ENCODE data around the gene ETS1.
A peak's percentile ranks its signal among the peaks of the same experiment; 100 is the strongest.

The ETS1 gene

GRCh38 chr11:128417607-128418324 lies 169.6 kb downstream of the ETS1 start:
- Histone ChIP-seq H3K36me3 (no peaks in the 10 kb centered on the region), H3K4me3 (no peak overlapping the region), H3K27ac (no peak overlapping the region), H3K27me3 (no peaks in the 10 kb centered on the region), H3K4me1 (peaks cover 5 to 32% (median 9%) of the 10 kb centered on the region in 10 experiments), H3K4me2 (peak overlapping the region in 4 of 11 experiments; percentile 10 to 46 (median 33); a peak in 5 of 22 replicates), H3K9me3 (replicated peaks in 1 of 11) (no peaks in the 10 kb centered on the region), H3K9ac (no peak overlapping the region), H4K20me1 (no peaks in the 10 kb centered on the region)
- TF ChIP-seq Cebpa-rat (IDR thresholded peaks at IDR 0.05): no peak

- no peaks in the 10 kb centered on the region for H4K20me1 ChIP-seq
- no peak overlapping the region for H3K27ac ChIP-seq
- H3K4me2 ChIP-seq: peak overlapping the region in 3 of 11 experiments; percentile 22 to 46 (median 44); a peak in 4 of 22 replicates
- no peaks in the 10 kb centered on the region for H3K9me3 ChIP-seq (replicated peaks in 1 of 11)
- no peak overlapping the region for H3K4me3 ChIP-seq
- H3K4me1 ChIP-seq: peaks cover under 1 to 35% (median 8%) of the 10 kb centered on the region in 10 experiments; a peak in 18 of 20 replicates
- no peak for TF ChIP-seq Cebpa-rat (IDR thresholded peaks at IDR 0.05)
- H3K36me3 ChIP-seq: no peaks in the 10 kb centered on the region
- no peaks in the 10 kb centered on the region for H3K27me3 ChIP-seq
- H3K9ac ChIP-seq: no peak overlapping the region
These were observed 170.4 kb downstream of the ETS1 start for GRCh38 chr11:128416976-128417375.

- Histone ChIP-seq H3K27ac (no peak overlapping the region), H4K20me1 (no peaks in the 10 kb centered on the region), H3K4me3 (no peak overlapping the region), H3K36me3 (no peaks in the 10 kb centered on the region), H3K9ac (no peak overlapping the region), H3K4me2 (no peak overlapping the region), H3K27me3 (no peaks in the 10 kb centered on the region), H3K4me1 (peaks cover 6 to 50% (median 14%) of the 10 kb centered on the region in 10 experiments; a peak in 18 of 20 replicates), H3K9me3 (replicated peaks in 1 of 11) (no peaks in the 10 kb centered on the region)
- TF ChIP-seq Cebpa-rat (IDR thresholded peaks at IDR 0.05): no peak
These were observed 171.8 kb downstream of the ETS1 start for GRCh38 chr11:128415539-128415938.

- Histone ChIP-seq H3K9ac (no peak overlapping the region), H3K4me1 (peaks cover 12 to 72% (median 14%) of the 10 kb centered on the region in 10 experiments; a peak in 18 of 20 replicates), H3K27ac (no peak overlapping the region), H4K20me1 (no peaks in the 10 kb centered on the region), H3K27me3 (no peaks in the 10 kb centered on the region), H3K36me3 (no peaks in the 10 kb centered on the region), H3K9me3 (replicated peaks in 1 of 11) (no peaks in the 10 kb centered on the region), H3K4me2 (peak overlapping the region in 6 of 11 experiments; percentile 22 to 86 (median 60); a peak in 6 of 22 replicates), H3K4me3 (no peak overlapping the region)
- no peak for TF ChIP-seq Cebpa-rat (IDR thresholded peaks at IDR 0.05)
These were observed 174.2 kb downstream of the ETS1 start for GRCh38 chr11:128412847-128413791.

- H3K27ac ChIP-seq: peak overlapping the region in 2 of 11 experiments; percentile 2 to 25; a peak in 3 of 22 replicates
- H3K36me3 ChIP-seq: no peaks in the 10 kb centered on the region
- no peak for TF ChIP-seq Cebpa-rat (IDR thresholded peaks at IDR 0.05)
- H3K9ac ChIP-seq: no peak overlapping the region
- H3K4me2 ChIP-seq: peak overlapping the region; percentile 13 to 86 (median 54)
- no peaks in the 10 kb centered on the region for H4K20me1 ChIP-seq
- no peaks in the 10 kb centered on the region for H3K27me3 ChIP-seq
- no peaks in the 10 kb centered on the region for H3K9me3 ChIP-seq (replicated peaks in 1 of 11)
- no peak overlapping the region for H3K4me3 ChIP-seq
- peaks cover 12 to 72% (median 14%) of the 10 kb centered on the region in 10 experiments; a peak in 18 of 20 replicates for H3K4me1 ChIP-seq
These were observed 175.5 kb downstream of the ETS1 start for GRCh38 chr11:128411812-128412211.

GRCh38 chr11:128411150-128411549 lies 176.2 kb downstream of the ETS1 start:
- no peaks in the 10 kb centered on the region for H3K9me3 ChIP-seq (replicated peaks in 1 of 11)
- H3K4me2 ChIP-seq: peak overlapping the region in 6 of 11 experiments; percentile 22 to 86 (median 66); a peak in 9 of 22 replicates
- no peak for TF ChIP-seq Cebpa-rat (IDR thresholded peaks at IDR 0.05)
- peaks cover 12 to 76% (median 14%) of the 10 kb centered on the region in 10 experiments; a peak in 18 of 20 replicates for H3K4me1 ChIP-seq
- H3K36me3 ChIP-seq: no peaks in the 10 kb centered on the region
- H3K4me3 ChIP-seq: no peak overlapping the region
- no peaks in the 10 kb centered on the region for H3K27me3 ChIP-seq
- H3K9ac ChIP-seq: no peak overlapping the region
- no peaks in the 10 kb centered on the region for H4K20me1 ChIP-seq
- no peak overlapping the region; a peak in 1 of 22 replicates for H3K27ac ChIP-seq

- no peaks in the 10 kb centered on the region for H3K27me3 ChIP-seq
- no peaks in the 10 kb centered on the region for H3K36me3 ChIP-seq
- peaks cover 12 to 89% (median 14%) of the 10 kb centered on the region in 10 experiments; a peak in 18 of 20 replicates for H3K4me1 ChIP-seq
- peak overlapping the region in 4 of 11 experiments; percentile 25 to 77 (median 46); a peak in 4 of 22 replicates for H3K9ac ChIP-seq
- H3K4me3 ChIP-seq: no peak overlapping the region
- no peaks in the 10 kb centered on the region for H4K20me1 ChIP-seq
- H3K9me3 ChIP-seq (replicated peaks in 1 of 11): no peaks in the 10 kb centered on the region
- H3K27ac ChIP-seq: peak overlapping the region in 4 of 11 experiments; percentile 61 to 92 (median 79); a peak in 7 of 22 replicates
- peak overlapping the region in 4 of 11 experiments; percentile 18 to 86 (median 80); a peak in 8 of 22 replicates for H3K4me2 ChIP-seq
- TF ChIP-seq Cebpa-rat (IDR thresholded peaks at IDR 0.05): no peak
These were observed 177.9 kb downstream of the ETS1 start for GRCh38 chr11:128409476-128409875.
